Activated CD4-positive, CD25-positive, alpha-beta regulatory T cell treated with anti-CD3 and anti-CD28 coated beads, Interleukin-2, amount 50 U/mL, for 72 hours (primary cell): ENCODE measurements around the gene KRTAP1-1.
"Not testable (repeated sequence)": the region's sequence is repeated elsewhere in the genome, so short reads cannot be mapped to it uniquely, and the experiment has no call there.

Experiments
- DNase-seq: peaks from one replicate; pipeline ENCODE4 v3.0.0; 2021

KRTAP1-1 gene, protein sequence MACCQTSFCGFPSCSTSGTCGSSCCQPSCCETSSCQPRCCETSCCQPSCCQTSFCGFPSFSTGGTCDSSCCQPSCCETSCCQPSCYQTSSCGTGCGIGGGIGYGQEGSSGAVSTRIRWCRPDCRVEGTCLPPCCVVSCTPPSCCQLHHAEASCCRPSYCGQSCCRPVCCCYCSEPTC

GRCh38 chr17:41040783-41041571, at the start of gene KRTAP1-1:
Gene KRTAP1-1, minus strand, starts transcription at chr17:41041450. Its CDS starts 53 bp downstream, at chr17:41041397.
- not testable (repeated sequence) for DNase-seq

DNA sequence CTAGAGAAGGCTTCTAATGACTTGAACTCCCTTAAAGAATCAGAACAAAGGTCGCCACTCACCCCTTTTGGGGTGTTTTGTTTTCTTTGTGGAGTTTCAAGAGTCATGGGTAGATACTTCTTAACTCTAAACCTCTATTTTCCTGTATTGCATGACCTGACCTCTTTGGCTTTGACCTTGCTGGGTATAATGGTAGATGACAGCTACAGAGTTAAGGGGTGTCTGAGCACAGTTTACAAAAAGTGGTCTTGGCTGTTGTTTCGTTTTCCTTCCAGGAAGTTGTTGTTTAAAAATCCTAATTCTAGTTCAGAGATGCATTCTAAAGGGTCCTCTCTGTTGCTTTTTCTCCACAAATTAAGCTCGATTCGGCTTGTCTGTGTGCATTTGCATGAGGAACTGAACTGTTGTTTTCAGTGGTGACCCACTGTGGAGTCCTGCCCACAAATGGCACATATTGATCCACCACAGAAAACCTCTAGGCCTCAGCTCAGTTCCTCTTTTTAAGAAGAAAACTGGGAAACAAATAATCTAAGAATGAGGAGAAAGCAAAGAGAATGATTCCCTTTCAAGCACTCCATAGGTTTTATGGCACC, 47.6 kb upstream of the KRTAP1-1 start:
- not testable (repeated sequence) for DNase-seq

- not testable (repeated sequence) for DNase-seq
Measured at GRCh38 chr17:41084100-41084856, 43.0 kb upstream of the KRTAP1-1 start, which contains the start of gene KRTAP4-7. Gene KRTAP4-7, plus strand, starts transcription at chr17:41084150. Its CDS starts 57 bp downstream, at chr17:41084207.

DNA sequence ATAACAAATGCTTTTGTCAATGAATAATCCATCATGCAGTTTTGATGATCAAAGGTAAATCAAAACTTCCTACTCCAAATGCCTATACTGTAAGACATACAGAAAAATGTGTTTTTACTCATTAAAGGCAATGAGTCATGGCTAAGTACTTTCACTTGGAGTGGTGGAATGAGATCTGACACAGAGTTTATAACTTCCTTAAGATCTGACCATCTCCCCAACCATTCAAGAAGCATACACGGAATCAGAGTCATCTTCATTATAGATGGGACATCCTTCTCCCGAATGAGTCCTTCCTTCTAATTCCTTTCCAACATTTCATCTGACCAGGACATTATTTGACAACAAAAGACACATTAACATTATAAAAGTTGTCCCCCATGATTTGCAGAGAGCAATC, 42.2 kb upstream of the KRTAP1-1 start:
- not testable (repeated sequence) for DNase-seq

DNA sequence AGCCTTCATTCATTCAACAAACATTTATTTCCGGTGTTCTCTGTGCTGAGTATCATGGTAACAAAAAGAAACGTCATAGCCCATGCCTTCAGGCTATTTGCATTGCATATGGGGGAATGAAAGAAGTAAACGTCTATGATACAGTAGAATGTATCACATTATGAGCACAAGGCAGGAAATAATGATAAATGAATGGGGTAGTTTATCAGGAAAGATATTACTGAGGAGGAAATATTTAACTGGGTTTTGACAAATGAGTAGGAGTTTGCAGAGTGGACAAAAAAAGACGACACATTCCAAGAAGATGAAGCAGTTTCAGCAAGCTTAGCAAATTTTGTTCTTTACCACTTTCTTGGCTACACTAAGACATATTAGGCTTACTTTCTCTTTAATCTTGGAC, 41.4 kb upstream of the KRTAP1-1 start:
- no peak for DNase-seq

- no peak for DNase-seq
Measured at GRCh38 chr17:41076788-41077187, 35.5 kb upstream of the KRTAP1-1 start.

DNA sequence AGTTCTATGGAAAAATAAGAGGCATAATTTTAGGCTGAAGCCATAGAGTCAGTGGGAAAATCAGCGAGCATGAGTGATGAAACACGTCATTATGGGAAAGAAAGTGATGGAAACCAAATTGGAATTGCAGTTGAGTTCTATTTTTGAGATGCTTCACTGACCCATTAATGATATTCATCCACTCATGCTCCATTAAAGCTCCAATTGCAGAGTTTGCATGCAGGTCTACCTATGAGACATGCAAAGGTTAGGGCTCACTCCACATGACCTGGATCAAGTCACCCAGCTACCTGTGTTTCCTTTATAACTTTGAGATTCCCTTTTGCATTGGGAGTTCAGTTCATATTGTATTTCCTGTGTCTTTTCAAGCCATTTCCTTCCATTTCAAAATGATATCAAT, 32.4 kb upstream of the KRTAP1-1 start:
- DNase-seq: no peak

DNA sequence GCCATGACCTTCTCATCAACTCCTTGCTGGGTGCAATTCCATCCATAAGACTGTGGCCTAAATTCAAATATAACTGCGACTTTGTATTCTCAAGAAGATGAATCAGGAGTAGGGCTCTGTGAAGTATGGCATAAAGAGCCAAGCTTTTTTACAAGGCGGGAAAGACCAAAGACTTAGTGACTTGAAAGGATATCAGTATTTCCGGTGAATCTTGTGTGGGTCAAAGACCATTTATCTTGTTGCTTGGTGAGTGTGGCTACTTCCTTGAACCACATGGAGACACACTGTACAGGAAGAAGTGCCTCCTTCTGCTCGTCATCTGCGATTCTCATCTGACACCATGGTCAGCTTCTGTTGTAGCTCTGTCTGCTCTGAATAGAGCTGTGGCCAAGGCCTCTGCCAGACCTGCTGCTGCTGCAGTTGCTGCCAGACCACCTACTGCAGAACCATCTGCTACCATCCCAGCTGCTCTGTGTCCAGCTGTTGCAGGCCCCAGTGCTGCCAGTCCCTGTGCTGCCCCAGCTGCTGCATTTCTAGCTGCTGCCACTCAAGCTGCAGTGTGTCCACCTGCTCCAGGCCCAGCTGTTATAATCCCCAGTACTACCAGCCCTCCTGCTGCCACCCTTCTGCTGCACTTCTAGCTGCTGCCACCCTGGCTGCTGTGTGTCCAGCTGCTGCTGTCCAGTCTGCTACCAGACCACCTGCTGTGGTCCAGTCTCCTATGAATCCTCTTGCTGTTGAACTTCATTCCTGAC, 30.5 kb upstream of the KRTAP1-1 start:
- DNase-seq: no peak

- no peak for DNase-seq
Measured at GRCh38 chr17:41069031-41069430, 27.8 kb upstream of the KRTAP1-1 start.

GRCh38 chr17:41067281-41067680, 26.0 kb upstream of the KRTAP1-1 start:
- DNase-seq: no peak

- no peak for DNase-seq
Measured at GRCh38 chr17:41065829-41066624, 24.8 kb upstream of the KRTAP1-1 start, which contains the start of gene KRTAP2-4. Gene KRTAP2-4, minus strand, starts transcription at chr17:41065879. Its CDS starts 34 bp downstream, at chr17:41065845.

GRCh38 chr17:41065016-41065689, 23.9 kb upstream of the KRTAP1-1 start:
- not testable (repeated sequence) for DNase-seq

GRCh38 chr17:41064301-41064700, 23.1 kb upstream of the KRTAP1-1 start:
- DNase-seq: no peak

GRCh38 chr17:41063449-41063848, 22.2 kb upstream of the KRTAP1-1 start:
- DNase-seq: no peak

GRCh38 chr17:41061964-41062363, 20.7 kb upstream of the KRTAP1-1 start:
- DNase-seq: no peak

DNA sequence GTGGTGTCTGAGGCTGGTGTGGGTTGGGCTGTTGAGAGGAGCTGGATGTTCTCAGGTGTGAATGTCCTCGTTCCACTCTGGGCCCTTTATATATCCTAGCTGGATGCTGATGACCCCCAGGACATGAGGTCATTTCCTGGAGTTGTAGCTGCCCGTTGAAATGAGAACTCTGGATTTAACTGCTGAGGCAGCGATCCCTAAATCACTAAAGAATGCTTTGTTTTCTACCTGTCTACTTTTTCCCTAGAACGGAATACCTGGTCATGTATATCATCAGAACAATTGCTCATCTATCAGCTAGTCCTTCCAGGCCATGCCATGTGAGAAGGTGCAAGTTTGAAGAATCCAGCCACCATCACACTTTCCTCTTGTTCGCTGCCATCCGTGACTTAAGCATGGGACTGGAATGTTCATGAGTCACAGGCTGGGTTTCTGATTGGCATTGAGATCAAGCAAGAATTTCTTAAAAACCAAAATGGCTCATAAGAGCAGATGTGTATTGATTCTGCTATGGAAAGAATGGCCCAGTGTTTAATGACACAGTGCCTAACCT, 18.9 kb upstream of the KRTAP1-1 start, which contains the start of gene KRTAP2-3:
Gene KRTAP2-3, minus strand, starts transcription at position 63 of the 553 bp plus-strand sequence. CDS start 64 bp downstream, outside the sequence.
- DNase-seq: no peak

DNA sequence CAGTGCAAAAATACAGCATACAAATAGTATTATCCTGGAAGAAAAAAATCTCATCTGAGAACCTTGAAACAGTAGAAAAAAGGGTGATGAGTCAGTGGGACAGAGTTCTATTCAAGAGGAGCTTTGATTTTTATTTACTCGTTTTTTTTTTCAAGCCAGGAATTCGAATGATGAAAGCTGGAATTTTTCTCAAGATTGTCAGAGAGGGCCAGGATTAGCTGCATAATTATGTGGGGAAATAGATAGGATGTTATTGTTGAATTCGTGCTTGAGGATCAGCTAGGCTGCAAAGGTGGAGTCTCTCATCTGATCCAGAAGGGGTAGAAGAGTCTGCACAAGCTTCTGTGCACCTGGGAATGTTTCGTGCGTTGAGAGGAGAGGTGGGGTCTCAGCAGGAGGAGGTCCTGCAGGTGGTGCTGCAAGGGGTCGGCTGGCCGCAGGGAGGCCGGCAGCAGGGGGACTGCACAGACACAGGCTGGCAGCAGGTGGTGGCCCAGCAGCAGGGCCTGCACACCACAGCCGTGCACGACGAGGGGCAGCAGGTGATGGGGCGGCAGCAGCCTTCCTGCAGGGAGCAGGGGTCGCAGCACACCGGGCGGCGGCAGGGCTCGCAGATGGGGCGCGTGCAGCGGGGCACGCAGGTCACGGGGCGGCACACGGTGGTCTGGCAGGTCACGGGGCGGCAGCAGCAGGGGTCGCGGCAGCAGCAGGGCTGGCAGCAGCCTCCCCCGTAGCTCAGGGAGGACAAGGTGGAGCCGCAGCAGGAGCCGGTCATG, 18.2 kb upstream of the KRTAP1-1 start:
- DNase-seq: not testable (repeated sequence)

DNA sequence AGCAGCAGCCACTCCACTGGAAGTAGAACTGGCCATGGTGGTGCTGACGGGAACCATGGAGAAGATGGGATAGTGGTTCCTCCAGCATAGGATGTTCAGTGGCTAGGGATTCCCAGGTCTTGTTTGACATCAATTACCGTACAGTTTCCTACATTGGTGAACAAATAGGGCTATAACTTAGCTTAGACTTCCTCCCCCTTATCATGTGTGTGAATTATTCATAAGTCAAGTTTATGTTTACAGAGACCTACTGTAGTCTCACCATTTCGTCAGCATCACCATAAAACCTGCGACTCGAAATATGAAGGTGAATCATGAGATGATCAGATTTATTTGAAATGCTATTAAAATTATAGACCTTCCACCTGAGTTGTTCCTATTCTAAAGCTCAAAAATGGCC, 17.5 kb upstream of the KRTAP1-1 start:
- no peak for DNase-seq

DNA sequence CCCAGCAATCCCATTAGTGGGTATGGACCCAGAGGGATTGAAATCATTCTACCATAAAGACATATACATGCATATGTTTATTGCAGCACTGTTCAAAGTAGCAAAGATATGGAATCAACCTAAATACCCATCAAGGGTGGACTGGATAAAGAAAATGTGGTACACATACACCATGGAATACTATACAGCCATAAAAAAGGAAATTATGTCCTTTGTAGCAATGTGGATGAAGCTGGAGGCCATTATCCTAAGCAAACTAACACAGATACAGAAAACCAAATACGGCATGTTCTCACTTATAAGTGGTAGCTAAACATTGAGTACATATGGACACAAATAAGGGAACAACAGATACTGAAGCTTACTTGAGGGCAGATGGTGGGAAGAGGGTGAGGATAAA, 16.3 kb upstream of the KRTAP1-1 start:
- no peak for DNase-seq
